Panc1 (cell line): ENCODE data around the gene CUEDC1. TPM values are rescaled to one million over a fixed set of nuclear protein-coding genes. Genes with fewer than 3 reads are reported as not detected.

ENCODE experiments used
- ATAC-seq: fragments of 200-7000 bp; cut with Tn5 transposase; 2 replicates; pipeline ENCODE4 v1.9.1; 2020; ENCODE audit warnings: mild to moderate bottlenecking, moderate library complexity
- BruUV-seq: library from RNA; stranded (reverse); fragments of 400-500 nt; replicated peaks from 2 replicates; lab custom pipeline; 2021; lab: Mats Ljungman, UMichigan
- CTCF ChIA-PET: fragments of 300-600 bp; sonication (Branson Sonifier 250); formaldehyde crosslinking; loops from one replicate; lab custom pipeline; 2022; ENCODE audit warnings: antibody characterized with exemption; lab: Charles Lee
- POLR2A ChIA-PET: fragments of 300-600 bp; sonication (Branson Sonifier 250); formaldehyde crosslinking; loops from one replicate; lab custom pipeline; 2022; ENCODE audit warnings: antibody characterized with exemption; lab: Charles Lee
- DNase-seq: peaks from one replicate; pipeline ENCODE4 v3.0.0-alpha.2; 2010; ENCODE audit warnings: low read depth, low spot score
- H3K27ac ChIP-seq: 2 replicates; pipeline ENCODE4 v1.5.1; 2011; ENCODE audit warnings: mild to moderate bottlenecking, low read length, inconsistent platforms
- H3K27me3 ChIP-seq: fragments of 200-500 bp; sonication (Bioruptor generic); 2 replicates; pipeline ENCODE4 v1.6.0; 2014; ENCODE audit warnings: low read length, inconsistent platforms; ENCODE audit not compliant: control insufficient read depth, insufficient read depth
- H3K36me3 ChIP-seq: fragments of 200-500 bp; sonication (Bioruptor generic); 2 replicates; pipeline ENCODE4 v1.5.1; 2014; ENCODE audit warnings: inconsistent platforms, mild to moderate bottlenecking, low read length, moderate library complexity; ENCODE audit not compliant: control insufficient read depth, insufficient read depth
- H3K4me1 ChIP-seq: 2 replicates; pipeline ENCODE4 v1.5.1; 2011; ENCODE audit warnings: inconsistent platforms, mild to moderate bottlenecking, low read length, moderate library complexity; ENCODE audit not compliant: control insufficient read depth, insufficient read depth
- H3K4me3 ChIP-seq, 2 experiments: 2 replicates each; pipeline ENCODE4 v1.5.1; 2011 to 2012; ENCODE audit warnings: low read depth in 2 of 2, low read length in 2 of 2, mild to moderate bottlenecking in 2 of 2, inconsistent platforms in 1 of 2, moderate library complexity in 1 of 2
- H3K9me3 ChIP-seq: fragments of 200-500 bp; sonication (Bioruptor generic); 2 replicates; pipeline ENCODE4 v1.5.1; 2014; ENCODE audit warnings: low read depth, mild to moderate bottlenecking, inconsistent platforms, low read length, moderate library complexity; ENCODE audit not compliant: control insufficient read depth, insufficient read depth
- CTCF ChIP-seq: fragments of 450-650 bp; IDR thresholded peaks from 2 replicates; pipeline ENCODE4 v1.5.1; 2017; ENCODE audit warnings: mild to moderate bottlenecking
- POLR2AphosphoS5 ChIP-seq: IDR thresholded peaks from 2 replicates; pipeline ENCODE4 v1.6.1; 2012; ENCODE audit warnings: mild to moderate bottlenecking, low read depth, low read length, moderate library complexity
- REST ChIP-seq, 2 experiments: IDR thresholded peaks; 2 replicates each; pipeline ENCODE4 v1.6.1; 2011 to 2012; ENCODE audit warnings: low read depth in 2 of 2, control low read depth in 1 of 2, low read length in 1 of 2, mild to moderate bottlenecking in 1 of 2, moderate library complexity in 1 of 2; ENCODE audit not compliant: insufficient read depth in 1 of 2
- SIN3A ChIP-seq: IDR thresholded peaks from 2 replicates; pipeline ENCODE4 v1.6.1; 2012; ENCODE audit warnings: low read depth, mild to moderate bottlenecking, low read length, moderate library complexity, borderline replicate concordance; ENCODE audit not compliant: insufficient read depth
- TCF7L2 ChIP-seq: IDR thresholded peaks from 2 replicates; pipeline ENCODE4 v1.6.1; 2011; ENCODE audit warnings: mild to moderate bottlenecking, low read depth, low read length, inconsistent platforms
- in situ Hi-C: cut with HindIII; loops from 2 replicates; pipeline ENCODE4 v1.10.0; 2016; ENCODE audit warnings: low sequenced_read_pairs, low pct_unique_long_range_greater_than_20kb
- intact Hi-C: fragments of 100-400 bp; cut with micrococcal nuclease; formaldehyde crosslinking; loops from one replicate; pipeline ENCODE4 v1.10.0; 2022; ENCODE audit not compliant: unreplicated experiment
- total RNA-seq: library from RNA; stranded (reverse); gene quantifications from one replicate; pipeline ENCODE4 v1.2.1, GENCODE V29; 2021; ENCODE audit not compliant: unreplicated experiment

The CUEDC1 gene
- total RNA-seq, 1 experiment from 2014 or later: 103 TPM

GRCh38 chr17:57979076-57979475, 23.9 kb upstream of the CUEDC1 start:
- Histone ChIP-seq H3K27me3 (no peaks in the 10 kb centered on the region), H3K4me3 (no peak overlapping the region), H3K36me3 (peaks cover 57% of the 10 kb centered on the region), H3K4me1 (no peaks in the 10 kb centered on the region), H3K9me3 (no peaks in the 10 kb centered on the region), H3K27ac (no peak overlapping the region)
- intact Hi-C loops: no loop called here
- ATAC-seq: no peak
- ChIA-PET POLR2A (interaction anchor here (0.6 kb wide), 3 partner anchors 14 to 118 kb away, joined by 4 to 9 read pairs (median 6); no protein-coding TSS in a partner anchor), CTCF (no interaction called here)
- TF ChIP-seq CTCF (no peak), REST (IDR thresholded peaks at IDR 0.05; ENCODE audit: insufficient read depth in 1 of 2, low read depth in 2 of 2, low read length in 1 of 2) (no peak), TCF7L2 (no peak), SIN3A (no peak), POLR2AphosphoS5 (no peak)
- in situ Hi-C loops: no loop called here
- DNase-seq: no peak
- BruUV-seq: no TSS peak

GRCh38 chr17:57976594-57976993, 21.4 kb upstream of the CUEDC1 start:
- ChIA-PET POLR2A (no interaction called here), CTCF (no interaction called here)
- Histone ChIP-seq H3K27ac (no peak overlapping the region), H3K36me3 (peaks cover 46% of the 10 kb centered on the region), H3K4me1 (no peaks in the 10 kb centered on the region), H3K4me3 (no peak overlapping the region), H3K9me3 (no peaks in the 10 kb centered on the region), H3K27me3 (no peaks in the 10 kb centered on the region)
- in situ Hi-C loops: no loop called here
- no TSS peak for BruUV-seq
- intact Hi-C loops: no loop called here
- no peak for TF ChIP-seq TCF7L2
- TF ChIP-seq SIN3A: no peak
- no peak for TF ChIP-seq REST (IDR thresholded peaks at IDR 0.05; ENCODE audit: insufficient read depth in 1 of 2, low read depth in 2 of 2, low read length in 1 of 2)
- no peak for TF ChIP-seq CTCF
- no peak for TF ChIP-seq POLR2AphosphoS5
- DNase-seq (no peak), ATAC-seq (no peak)
